K562 (cell line): Measurements from ENCODE around the gene KMT5B. TPM values are rescaled to one million over a fixed set of nuclear protein-coding genes. Genes with fewer than 3 reads are reported as not detected.
A peak's percentile ranks its signal among the peaks of the same experiment; 100 is the strongest.

Experiments used
- E2F8 ChIP-seq: fragments of 450-650 bp; IDR thresholded peaks from 2 replicates; pipeline ENCODE4 v1.7.1; 2018; ENCODE audit warnings: mild to moderate bottlenecking, low read depth; ENCODE audit not compliant: partially characterized antibody
- EWSR1 ChIP-seq: fragments of 450-650 bp; IDR thresholded peaks from 2 replicates; pipeline ENCODE4 v1.6.1; 2018; ENCODE audit warnings: borderline replicate concordance, mild to moderate bottlenecking, low read depth, moderate library complexity; ENCODE audit not compliant: partially characterized antibody
- NKRF ChIP-seq: fragments of 450-650 bp; IDR thresholded peaks from 2 replicates; pipeline ENCODE4 v1.6.1; 2016; ENCODE audit warnings: borderline replicate concordance
- RAD21 ChIP-seq, 2 experiments: fragments of 250-450 bp in 1 of 2; fragments of 450-650 bp in 1 of 2; sonication (Bioruptor Pico) in 1 of 2; formaldehyde crosslinking in 1 of 2; IDR thresholded peaks in 1 of 2; conservative IDR thresholded peaks in 1 of 2; 2 replicates each; pipeline versions ENCODE4 v1.4.0 to v1.8.0; 2020 to 2022; ENCODE audit warnings: mild to moderate bottlenecking in 2 of 2, moderate library complexity in 1 of 2
- ZEB2 ChIP-seq: fragments of 450-650 bp; IDR thresholded peaks from 2 replicates; pipeline ENCODE4 v1.6.1; 2016
- ZFPM2 ChIP-seq: fragments of 250-450 bp; sonication (Bioruptor Pico); IDR thresholded peaks from 2 replicates; pipeline ENCODE4 v1.5.1; 2022; ENCODE audit warnings: mild to moderate bottlenecking
- ZNF407 ChIP-seq: fragments of 450-650 bp; IDR thresholded peaks from 2 replicates; pipeline ENCODE4 v1.6.1; 2016; ENCODE audit warnings: low read depth
- ZNF512 ChIP-seq: IDR thresholded peaks from 2 replicates; pipeline ENCODE4 v1.6.1; 2016; ENCODE audit warnings: missing genetic modification characterization, missing compliant biosample characterization
- polyA plus RNA-seq, 8 experiments: library from polyadenylated mRNA; depleted of rRNA in 4 of 8; stranded (reverse) in 5 of 8; unstranded in 3 of 8; fragments of >200 nt; fragmentation: Nextera tagmentation in 2 of 8; fragmentation: Illumina TruSeq in 1 of 8; extraction: Ambion mirVana in 2 of 8; extraction: Trizol in 1 of 8; gene quantifications; 2 replicates each; pipeline versions ENCODE4 v1.2.1 to v1.2.3, GENCODE V29; 2011 to 2014; ENCODE audit warnings: inconsistent platforms in 1 of 8, missing spikeins in 1 of 8
- total RNA-seq, 7 experiments: library from RNA; depleted of rRNA in 6 of 7; stranded (reverse); fragments of >200 nt in 6 of 7; fragmentation: Illumina TruSeq in 2 of 7; extraction: Trizol in 2 of 7; gene quantifications; 2 replicates each; pipeline versions ENCODE4 v1.2.1 to v1.2.3, GENCODE V29; 2011 to 2021; ENCODE audit warnings: low replicate concordance in 1 of 7

Gene KMT5B
- total and polyA plus RNA-seq, 9 of the 15 experiments (the other 6 are each of a cell fraction or from before 2014, with no cell fraction given): 7.3 to 27.3 (median 20.9) TPM

GRCh38 chr11:68257477-68258362 is 44.6 kb upstream of the KMT5B start (continued):
- no peak for TF ChIP-seq ZNF407
- TF ChIP-seq NKRF: no peak
- TF ChIP-seq ZFPM2 (CRISPR knock-in tag): no peak
- TF ChIP-seq EWSR1: no peak
- TF ChIP-seq ZEB2: 0 out of 2 replicates have a peak, but pooled peaks have one; percentile 19
- peak; percentile 97 to 98 for TF ChIP-seq RAD21 (CRISPR knock-in tag; conservative IDR thresholded peaks at IDR 0.05 in 1 of 2, IDR thresholded peaks at IDR 0.05 in 1 of 2)
- no peak for TF ChIP-seq E2F8
- TF ChIP-seq ZNF512 (tag): no peak
